OCI-LY7 (cell line): ENCODE results near the gene ZBTB44.

Experiments
- CTCF ChIP-seq: fragments of 200-600 bp; sonication (generic); conservative IDR thresholded peaks from 2 replicates; pipeline ENCODE4 v1.5.1; 2014; ENCODE audit warnings: mild to moderate bottlenecking, antibody characterized with exemption, low read length, moderate library complexity, mixed read lengths
- EZH2phosphoT487 ChIP-seq: fragments of 200-600 bp; sonication (generic); IDR thresholded peaks from 2 replicates; pipeline ENCODE4 v1.6.1; 2018; ENCODE audit warnings: low read depth, borderline replicate concordance, mild to moderate bottlenecking, mixed run types, antibody characterized with exemption, low read length, moderate library complexity, mixed read lengths

GRCh38 chr11:130212431-130212961, 102.2 kb downstream of the ZBTB44 start:
- TF ChIP-seq CTCF (no peak), EZH2phosphoT487 (no peak)
